Heart left ventricle (tissue), 16 donors: Measurements from ENCODE around the gene TTC33. TPM values are rescaled to one million over a fixed set of nuclear protein-coding genes. Genes with fewer than 3 reads are reported as not detected.

ENCODE experiments used
- ATAC-seq, 4 donors: fragments of 200-7000 bp; cut with Tn5 transposase; one replicate each; pipeline ENCODE4 v1.9.1; 2020 to 2022; ENCODE audit warnings: moderate library complexity in 4 of 4, mild to moderate bottlenecking in 3 of 4, moderate number of reproducible peaks in 1 of 4
- DNase-seq, 5 donors: peaks; one replicate each; pipeline ENCODE4 v3.0.0-alpha.2; 2020
- H3K27ac ChIP-seq, 12 donors: fragments of 200-600 bp; sonication (generic) in 4 of 12; one replicate each; pipeline versions ENCODE4 v1.5.0 to v1.8.0; 2016 to 2022; ENCODE audit warnings: mild to moderate bottlenecking in 2 of 12
- H3K27me3 ChIP-seq, 9 donors: fragments of 200-600 bp; sonication (generic) in 2 of 9; one replicate each; pipeline versions ENCODE4 v1.5.1 to v1.8.0; 2016 to 2022; ENCODE audit warnings: mild to moderate bottlenecking in 3 of 9
- H3K36me3 ChIP-seq, 9 donors: fragments of 200-600 bp; sonication (generic) in 2 of 9; one replicate each; pipeline versions ENCODE4 v1.5.0 to v1.8.0; 2018 to 2022; ENCODE audit warnings: mild to moderate bottlenecking in 2 of 9
- H3K4me1 ChIP-seq, 12 donors: fragments of 200-600 bp; sonication (generic) in 4 of 12; one replicate each; pipeline versions ENCODE4 v1.5.0 to v1.8.0; 2016 to 2022; ENCODE audit warnings: mild to moderate bottlenecking in 3 of 12
- H3K4me3 ChIP-seq, 12 donors: fragments of 200-600 bp; sonication (generic) in 4 of 12; one replicate each; pipeline versions ENCODE4 v1.5.0 to v1.8.0; 2017 to 2022; ENCODE audit warnings: mild to moderate bottlenecking in 9 of 12, moderate library complexity in 4 of 12
- H3K9me3 ChIP-seq, 12 donors: fragments of 200-600 bp; sonication (generic) in 4 of 12; one replicate each; pipeline versions ENCODE4 v1.5.0 to v1.8.0; 2016 to 2022; ENCODE audit warnings: mild to moderate bottlenecking in 1 of 12
- CTCF ChIP-seq, 12 donors: fragments of 200-600 bp; sonication (generic) in 4 of 12; IDR thresholded peaks; one replicate each; pipeline versions ENCODE4 v1.5.0 to v1.8.0; 2018 to 2022; ENCODE audit warnings: antibody characterized with exemption in 12 of 12, mild to moderate bottlenecking in 5 of 12
- POLR2A ChIP-seq, 2 donors: fragments of 450-650 bp; IDR thresholded peaks; one replicate each; pipeline ENCODE4 v1.6.1; 2017; ENCODE audit warnings: antibody characterized with exemption in 2 of 2, mild to moderate bottlenecking in 2 of 2, moderate library complexity in 2 of 2
- WGBS, 4 donors: extraction: QIAGEN DNeasy Blood & Tissue Kit in 2 of 4; methylation state at CpG; one replicate each; pipeline versions ENCODE4 v1.1.5 to v1.1.7; 2013 to 2018; 5-methylcytosine and 5-hydroxymethylcytosine counted together
- intact Hi-C, 10 donors: fragments of 100-400 bp; cut with DNase I; formaldehyde crosslinking; loops; one replicate each; pipeline versions ENCODE4 v1.11.1 to v1.14.2; 2022
- polyA plus RNA-seq, 2 donors: library from polyadenylated mRNA; stranded (reverse); fragments of 200-250 nt; gene quantifications; one replicate each; pipeline ENCODE4 v1.2.3, GENCODE V29; 2013
- total RNA-seq, 9 donors: library from RNA; depleted of rRNA in 2 of 9; stranded (reverse); fragments of >200 nt in 2 of 9; fragmentation: NEBNext Ultra II Directional in 3 of 9; extraction: Animal tissue kit (Norgen Biotek cat#: 25700) in 3 of 9; gene quantifications; one replicate each; pipeline versions ENCODE4 v1.1.0 to v1.2.4, GENCODE V29; 2016 to 2023
- donor health status: ischemic (EF 13 %, LVEDD 7.1; RV severe dilation, severe dysfunction).
- donor health status: healthy with polysubstance abuse.
- donor health status: DM: no; HTN: yes; CAD: no.
- donor health status: DM: no; HTN: no; CAD: no.
- donor health status: ischemic (EF 25% LVEDD 6.9; RV normal size, moderate dysfunction).
- donor health status: ischemic (EF 25% LVEDD 5.7; RV mildly dilated, moderate dysfunction).
- donor health status: healthy.
- donor health status: DM: yes; HTN: yes; CAD: no.
- donor health status: ischemic (EF 35%, LVEDD 5.7; RV mildly dilated, moderate dysfunction).
- donor health status: nonischemic (EF 11% LVEDD 7.7; RV severe dilation, severe dysfunction).
- donor health status: DM: yes; HTN: yes; CAD: no.
- donor health status: PGD.
- donor health status: ischemic (EF 29% LVEDD 5.4; RV normal size, mild dysfunction).
- donor health status: nonischemic (EF 23%, LVEDD 6.1; RV moderate dilation, normal function).

Gene TTC33
- total and polyA plus RNA-seq, 11 donors = 5.6 to 20.0 (median 14.2) TPM

- Histone ChIP-seq H3K9me3 (peaks cover 0 to 22% (median 11%) of the 10 kb centered on the region in 12 donors), H3K36me3 (no peaks in the 10 kb centered on the region), H3K4me1 (no peaks in the 10 kb centered on the region), H3K4me3 (no peak overlapping the region), H3K27ac (no peak overlapping the region), H3K27me3 (no peaks in the 10 kb centered on the region)
- TF ChIP-seq POLR2A (IDR thresholded peaks at IDR 0.05) = no peak
- TF ChIP-seq CTCF (IDR thresholded peaks at IDR 0.05) = no peak
- 62 to 79% (median 67%) methylated on average over 4 of the region's 4 CpGs for WGBS, 4 donors
- DNase-seq = no peak
- ATAC-seq = no peak
- intact Hi-C loops = no loop called here
Observed at GRCh38 chr5:40464511-40464910, 291.2 kb downstream of the TTC33 start.

Other genes with a start within 250 kb of the TTC33 start
- gene PTGER4, start 76.0 kb downstream of the TTC33 start, total RNA-seq = 10 to 100 TPM in 5 of 9 donors, 1 to 10 TPM in 4; 6.4 to 43.7 (median 12.3) TPM
- gene PTGER4, start 76.0 kb downstream of the TTC33 start, polyA plus RNA-seq = 1 to 10 TPM; 2.1 to 5.1 TPM
- 10 to 100 TPM; 36.4 to 53.3 (median 43.2) TPM for gene PRKAA1, start 42.4 kb upstream of the TTC33 start, total RNA-seq
- 10 to 100 TPM; 13.5 to 18.8 TPM for gene PRKAA1, start 42.4 kb upstream of the TTC33 start, polyA plus RNA-seq
- gene RPL37, start 79.3 kb upstream of the TTC33 start, total RNA-seq = 100 to 1,000 TPM in 7 of 9 donors, 10 to 100 TPM in 2; 32.7 to 838 (median 595) TPM
- 100 to 1,000 TPM; 848 to 898 TPM for gene RPL37, start 79.3 kb upstream of the TTC33 start, polyA plus RNA-seq
- gene CARD6, start 85.4 kb upstream of the TTC33 start, total RNA-seq = 10 to 100 TPM in 1 of 9 donors, 1 to 10 TPM in 8; 5.2 to 13.0 (median 6.1) TPM
- 1 to 10 TPM; 2.2 to 3.1 TPM for gene CARD6, start 85.4 kb upstream of the TTC33 start, polyA plus RNA-seq
- 100 to 1,000 TPM in 4 of 9 donors, 10 to 100 TPM in 5; 69.8 to 346 (median 89.2) TPM for gene C7, start 153.5 kb upstream of the TTC33 start, total RNA-seq
- gene C7, start 153.5 kb upstream of the TTC33 start, polyA plus RNA-seq = 100 to 1,000 TPM in 1 of 2 donors, 10 to 100 TPM in 1; 69.5 to 252 TPM